ENCODE measurements around the gene KRTAP4-4.

DNA sequence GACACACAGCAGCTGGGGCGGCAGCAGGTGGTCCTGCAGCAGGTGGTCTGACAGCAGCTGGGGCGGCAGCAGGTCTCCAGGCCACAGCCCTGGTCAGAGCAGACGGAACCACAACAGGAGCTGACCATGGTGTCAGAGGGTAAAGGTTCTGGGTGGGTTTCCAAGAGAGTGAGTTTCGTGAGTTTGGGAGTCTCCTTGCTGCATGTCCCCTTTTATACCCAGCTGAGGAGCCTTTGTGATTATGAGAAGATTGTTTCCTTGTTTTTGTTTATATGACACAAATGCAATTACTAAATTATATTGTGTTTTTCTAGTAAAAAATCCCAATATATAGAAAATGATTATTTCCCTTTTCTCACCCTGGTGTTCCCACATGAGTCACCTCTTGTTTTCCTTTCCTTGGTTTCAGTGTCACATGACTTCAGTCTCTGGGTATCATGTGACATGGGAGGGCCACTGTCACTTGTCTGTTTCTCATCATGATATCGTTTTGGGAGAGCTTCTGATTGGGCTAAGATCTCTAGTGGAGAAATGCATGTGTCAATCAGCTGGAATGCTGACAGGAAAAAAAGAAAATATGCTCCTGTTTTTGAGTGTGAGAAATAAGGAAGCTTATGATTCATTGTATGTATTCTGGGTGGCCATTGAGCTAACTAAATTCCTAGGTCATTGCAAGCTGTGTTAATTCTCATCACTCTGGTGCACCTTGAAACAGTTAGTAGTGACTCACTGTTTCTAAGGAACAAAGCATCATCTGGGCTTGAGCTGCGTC lies 20.0 kb downstream of the KRTAP4-4 start, which contains the start of gene KRTAP4-6:
- TF ChIP-seq SMAD3 (CRISPR knock-in tag; IDR thresholded peaks at IDR 0.05): no peak
- TF ChIP-seq, protein P1, sequence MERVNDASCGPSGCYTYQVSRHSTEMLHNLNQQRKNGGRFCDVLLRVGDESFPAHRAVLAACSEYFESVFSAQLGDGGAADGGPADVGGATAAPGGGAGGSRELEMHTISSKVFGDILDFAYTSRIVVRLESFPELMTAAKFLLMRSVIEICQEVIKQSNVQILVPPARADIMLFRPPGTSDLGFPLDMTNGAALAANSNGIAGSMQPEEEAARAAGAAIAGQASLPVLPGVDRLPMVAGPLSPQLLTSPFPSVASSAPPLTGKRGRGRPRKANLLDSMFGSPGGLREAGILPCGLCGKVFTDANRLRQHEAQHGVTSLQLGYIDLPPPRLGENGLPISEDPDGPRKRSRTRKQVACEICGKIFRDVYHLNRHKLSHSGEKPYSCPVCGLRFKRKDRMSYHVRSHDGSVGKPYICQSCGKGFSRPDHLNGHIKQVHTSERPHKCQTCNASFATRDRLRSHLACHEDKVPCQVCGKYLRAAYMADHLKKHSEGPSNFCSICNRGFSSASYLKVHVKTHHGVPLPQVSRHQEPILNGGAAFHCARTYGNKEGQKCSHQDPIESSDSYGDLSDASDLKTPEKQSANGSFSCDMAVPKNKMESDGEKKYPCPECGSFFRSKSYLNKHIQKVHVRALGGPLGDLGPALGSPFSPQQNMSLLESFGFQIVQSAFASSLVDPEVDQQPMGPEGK (CRISPR knock-in tag; IDR thresholded peaks at IDR 0.05): no peak
- no peak for TF ChIP-seq ZNF138 (CRISPR knock-in tag; IDR thresholded peaks at IDR 0.05; ENCODE audit: low read depth)
- no peak for TF ChIP-seq NR2C2 (CRISPR knock-in tag; IDR thresholded peaks at IDR 0.05; ENCODE audit: borderline replicate concordance)
- TF ChIP-seq, protein P2, sequence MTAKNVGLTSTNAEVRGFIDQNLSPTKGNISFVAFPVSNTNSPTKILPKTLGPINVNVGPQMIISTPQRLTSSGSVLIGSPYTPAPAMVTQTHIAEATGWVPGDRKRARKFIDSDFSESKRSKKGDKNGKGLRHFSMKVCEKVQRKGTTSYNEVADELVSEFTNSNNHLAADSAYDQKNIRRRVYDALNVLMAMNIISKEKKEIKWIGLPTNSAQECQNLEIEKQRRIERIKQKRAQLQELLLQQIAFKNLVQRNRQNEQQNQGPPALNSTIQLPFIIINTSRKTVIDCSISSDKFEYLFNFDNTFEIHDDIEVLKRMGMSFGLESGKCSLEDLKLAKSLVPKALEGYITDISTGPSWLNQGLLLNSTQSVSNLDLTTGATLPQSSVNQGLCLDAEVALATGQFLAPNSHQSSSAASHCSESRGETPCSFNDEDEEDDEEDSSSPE (CRISPR knock-in tag; IDR thresholded peaks at IDR 0.05): no peak
- no peak for TF ChIP-seq SOX6 (IDR thresholded peaks at IDR 0.05)
- no peak for TF ChIP-seq SOX6 (CRISPR knock-in tag; IDR thresholded peaks at IDR 0.05)
- TF ChIP-seq STAG1 (CRISPR knock-in tag; IDR thresholded peaks at IDR 0.05): no peak
- TF ChIP-seq POLR2A (IDR thresholded peaks at IDR 0.05; ENCODE audit: insufficient read depth in 1 of 2, low read depth in 2 of 2, low read length in 2 of 2): no peak
- TF ChIP-seq TOE1 (CRISPR knock-in tag; IDR thresholded peaks at IDR 0.05): no peak
- TF ChIP-seq, protein P3, sequence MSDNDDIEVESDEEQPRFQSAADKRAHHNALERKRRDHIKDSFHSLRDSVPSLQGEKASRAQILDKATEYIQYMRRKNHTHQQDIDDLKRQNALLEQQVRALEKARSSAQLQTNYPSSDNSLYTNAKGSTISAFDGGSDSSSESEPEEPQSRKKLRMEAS (IDR thresholded peaks at IDR 0.05): no peak
- TF ChIP-seq POLR2AphosphoS5 (IDR thresholded peaks at IDR 0.05; ENCODE audit: low read depth, low read length): no peak
- no peak for TF ChIP-seq GFI1 (CRISPR knock-in tag; IDR thresholded peaks at IDR 0.05; ENCODE audit: borderline replicate concordance)
- TF ChIP-seq TARDBP (CRISPR knock-in tag; IDR thresholded peaks at IDR 0.05): no peak
- TF ChIP-seq ZNF263 (CRISPR knock-in tag; IDR thresholded peaks at IDR 0.05): no peak

All from HepG2 (cell line).